Measurements from ENCODE around the gene PRAMEF18.
"Not testable (repeated sequence)": the region's sequence is repeated elsewhere in the genome, so short reads cannot be mapped to it uniquely, and the experiment has no call there.

The PRAMEF18 gene, protein sequence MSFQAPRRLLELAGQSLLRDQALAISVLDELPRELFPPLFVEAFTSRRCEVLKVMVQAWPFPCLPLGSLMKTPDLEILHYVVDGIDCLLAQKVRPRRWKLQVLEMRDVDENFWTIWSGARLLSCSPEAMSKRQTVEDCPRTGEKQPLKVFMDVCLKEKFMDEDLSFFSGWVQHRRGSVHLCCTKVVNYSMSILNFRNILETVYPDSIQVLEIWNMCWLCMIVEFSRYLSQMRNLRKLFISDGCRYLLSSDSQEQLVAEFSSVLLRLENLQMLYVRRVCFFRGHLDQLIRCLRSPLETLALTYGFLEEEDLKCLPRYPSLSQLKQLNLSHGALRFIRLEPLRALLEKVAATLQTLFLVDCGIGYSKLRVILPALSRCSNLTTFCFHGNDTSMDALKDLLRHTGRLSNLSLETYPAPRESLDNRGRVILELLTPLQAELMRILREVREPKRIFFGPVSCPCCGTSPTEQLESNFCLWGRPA

DNA sequence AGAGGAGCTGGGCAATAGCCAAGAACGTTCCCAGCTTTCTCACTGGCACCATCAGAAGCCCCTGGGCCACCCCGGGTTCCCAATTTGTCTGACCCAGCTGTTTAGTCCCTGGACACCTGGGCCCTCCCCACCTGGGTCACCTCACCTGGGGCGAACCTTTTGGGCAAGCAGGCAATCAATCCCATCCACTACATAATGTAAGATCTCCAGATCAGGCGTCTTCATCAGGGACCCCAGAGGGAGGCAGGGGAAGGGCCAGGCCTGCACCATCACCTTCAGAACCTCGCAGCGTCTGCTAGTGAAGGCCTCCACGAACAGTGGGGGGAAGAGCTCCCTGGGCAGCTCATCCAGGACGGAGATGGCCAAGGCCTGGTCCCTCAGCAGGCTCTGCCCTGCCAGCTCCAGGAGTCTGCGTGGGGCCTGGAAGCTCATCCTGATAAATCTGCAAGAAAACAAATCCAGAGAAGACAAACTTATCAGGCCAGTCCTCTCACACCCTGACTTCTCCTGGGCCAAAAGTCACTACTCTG is at the start of gene PRAMEF18:
Gene PRAMEF18 (minus strand): TSS at position 480 of the 530 bp plus-strand sequence. CDS start 48 bp downstream, at position 432.
- not testable (repeated sequence) for DNase-seq

DNA sequence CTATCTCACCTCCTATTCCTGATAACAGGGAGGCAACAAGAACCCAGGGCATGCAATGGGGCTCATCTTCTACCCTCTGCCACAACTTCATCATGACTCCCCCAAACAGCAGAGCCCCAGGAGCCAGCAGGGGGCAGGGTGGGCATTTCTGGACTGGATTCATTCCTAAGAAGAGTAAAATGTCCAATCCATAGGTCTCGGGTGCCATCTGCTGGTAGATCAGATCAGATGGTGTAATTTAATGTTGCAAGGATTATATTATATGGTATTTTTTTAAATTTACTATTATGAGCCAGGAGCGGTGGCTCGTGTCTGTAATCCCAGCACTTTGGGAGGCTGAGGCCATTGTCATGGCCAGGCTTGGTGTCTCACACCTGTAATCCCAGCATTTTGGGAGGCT is 39.2 kb upstream of the PRAMEF18 start:
- not testable (repeated sequence) for DNase-seq

DNA sequence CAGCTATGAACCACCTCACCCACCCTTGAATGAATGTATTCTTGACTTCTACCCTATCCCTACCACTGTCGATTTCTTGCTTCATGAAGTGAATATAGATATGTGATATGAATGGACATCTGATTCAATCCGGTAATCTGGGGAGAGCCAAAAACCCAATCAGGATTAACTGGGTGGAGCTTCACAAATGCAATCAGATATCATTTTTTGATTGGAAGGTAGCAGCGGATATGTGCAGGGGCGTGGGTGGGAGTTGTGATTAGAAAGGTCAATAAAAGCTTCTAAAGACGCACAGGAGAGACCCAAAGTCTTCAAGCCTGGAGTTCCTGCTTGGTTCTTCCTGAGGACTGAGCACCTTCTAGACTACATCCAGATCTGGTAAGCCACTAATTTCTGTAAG is 27.9 kb upstream of the PRAMEF18 start, which contains the start of gene PRAMEF5:
Gene PRAMEF5 (plus strand): TSS at position 301 of the 400 bp plus-strand sequence. CDS start 5,071 bp downstream, outside the sequence.
- not testable (repeated sequence) for DNase-seq

DNA sequence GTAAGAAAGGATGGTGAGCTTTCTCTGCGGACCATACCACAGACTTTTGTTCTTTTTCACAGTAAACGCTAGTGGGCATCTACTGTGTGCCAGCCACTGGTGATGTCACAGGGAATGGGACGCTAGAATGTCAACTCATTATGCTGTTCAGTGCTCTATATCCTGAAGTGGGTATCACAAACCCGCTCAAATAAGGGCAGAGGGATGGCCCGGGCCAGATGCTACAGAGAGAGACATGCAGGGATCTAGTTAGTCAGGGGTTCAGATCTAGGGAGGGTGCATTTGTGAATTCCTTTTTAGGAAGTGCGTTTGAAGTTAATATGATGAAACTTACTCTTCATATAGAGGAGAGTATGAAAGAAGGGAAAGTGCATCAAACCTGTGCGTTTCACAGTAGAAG is 21.2 kb upstream of the PRAMEF18 start:
- DNase-seq = not testable (repeated sequence)

DNA sequence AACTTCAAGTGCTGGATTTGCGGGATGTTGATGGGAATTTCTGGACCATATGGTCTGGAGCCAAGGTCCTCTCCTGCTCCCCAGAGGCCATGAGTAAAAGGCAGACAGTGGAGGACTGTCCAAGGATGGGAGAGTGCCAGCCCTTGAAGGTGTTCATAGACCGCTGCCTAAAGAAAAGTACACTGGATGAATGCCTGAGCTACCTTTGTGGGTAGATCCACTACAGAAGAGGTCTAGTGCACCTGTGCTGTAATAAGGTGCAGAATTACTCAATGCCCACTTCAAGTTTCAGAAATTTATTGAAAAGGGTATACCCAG is 20.6 kb upstream of the PRAMEF18 start:
- not testable (repeated sequence) for DNase-seq

DNA sequence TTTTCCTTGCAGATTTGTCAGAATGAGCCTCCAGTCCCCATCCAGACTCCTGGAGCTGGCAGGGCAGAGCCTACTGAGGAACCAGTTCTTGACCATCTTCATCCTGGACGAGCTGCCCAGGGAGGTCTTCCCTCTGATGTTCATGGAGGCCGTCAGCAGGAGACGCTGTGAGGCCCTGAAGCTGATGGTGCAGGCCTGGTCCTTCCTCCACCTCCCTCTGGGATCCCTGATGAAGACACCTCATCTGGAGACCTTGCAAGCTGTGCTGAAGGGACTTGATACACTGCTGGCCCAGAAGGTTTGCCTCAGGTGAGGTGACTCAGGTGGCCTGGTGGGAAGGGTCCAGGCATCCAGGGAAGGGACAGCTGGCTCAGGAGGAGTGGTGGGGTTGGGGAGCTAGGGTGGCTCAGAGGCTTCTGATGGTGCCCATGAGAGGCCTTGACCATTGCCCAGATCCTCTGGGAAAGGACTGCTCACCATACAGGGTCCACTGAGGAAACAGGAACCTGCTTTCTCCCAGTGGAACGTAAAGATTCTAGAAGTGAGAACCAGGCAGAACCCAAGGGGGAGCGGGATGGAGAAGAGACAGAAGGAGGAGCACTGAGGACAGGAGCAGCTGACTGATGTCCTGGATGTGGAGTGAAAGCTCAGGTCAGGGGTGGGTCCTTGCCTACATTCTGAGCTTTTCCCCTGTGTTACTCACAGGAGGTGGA is 20.0 kb upstream of the PRAMEF18 start:
- DNase-seq = not testable (repeated sequence)

DNA sequence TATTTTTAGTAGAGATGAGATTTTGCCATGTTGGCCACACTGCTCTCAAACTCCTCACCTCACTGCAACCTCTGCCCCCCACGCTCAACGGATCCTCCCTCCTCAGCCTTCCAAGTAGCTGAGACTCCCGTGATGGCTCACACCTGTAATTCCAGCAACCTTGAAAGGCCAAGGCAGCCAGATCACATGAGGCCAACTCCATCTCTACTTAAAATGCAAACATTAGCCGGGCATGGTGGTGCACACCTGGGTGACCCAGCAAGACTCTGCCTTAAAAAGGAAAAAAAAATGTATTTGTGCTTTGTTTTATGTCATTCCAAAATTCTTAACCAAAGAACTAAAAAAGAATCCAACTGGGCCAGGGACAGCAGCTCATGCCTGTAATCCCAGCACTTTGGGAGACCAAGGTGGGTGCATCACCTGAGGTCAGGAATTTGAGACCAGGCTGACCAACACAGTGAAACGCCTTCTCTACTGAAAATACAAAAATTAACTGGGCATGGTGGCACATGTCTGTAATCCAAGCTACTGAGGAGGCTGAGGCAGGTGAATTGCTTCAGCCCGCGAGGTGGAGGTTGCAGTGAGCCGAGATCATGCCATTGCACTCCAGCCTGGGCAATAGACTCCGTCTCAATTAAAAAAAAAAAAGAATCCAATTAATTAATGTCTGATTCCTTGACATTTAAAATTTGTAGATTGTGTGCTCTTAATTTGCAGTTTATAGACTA is 17.7 kb upstream of the PRAMEF18 start:
- DNase-seq = not testable (repeated sequence)

DNA sequence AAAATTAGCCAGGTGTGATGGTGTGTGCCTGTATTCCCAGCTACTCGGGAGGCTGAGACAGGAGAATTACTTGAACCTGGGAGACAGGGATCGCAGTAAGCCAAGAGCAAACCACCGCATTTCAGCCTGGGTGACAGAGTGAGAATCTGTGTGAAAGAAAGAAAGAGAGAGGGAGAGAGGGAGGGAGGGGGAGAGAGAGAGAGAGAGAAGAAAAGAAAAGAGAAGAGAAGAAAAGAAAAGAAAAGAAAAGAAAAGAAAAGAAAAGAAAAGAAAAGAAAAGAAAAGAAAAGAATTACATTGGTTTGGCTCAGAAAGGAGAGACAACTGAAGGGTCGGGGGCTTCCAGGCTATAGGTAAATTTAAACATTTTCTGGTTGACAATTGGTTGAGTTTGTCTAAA is 13.7 kb upstream of the PRAMEF18 start:
- not testable (repeated sequence) for DNase-seq

DNA sequence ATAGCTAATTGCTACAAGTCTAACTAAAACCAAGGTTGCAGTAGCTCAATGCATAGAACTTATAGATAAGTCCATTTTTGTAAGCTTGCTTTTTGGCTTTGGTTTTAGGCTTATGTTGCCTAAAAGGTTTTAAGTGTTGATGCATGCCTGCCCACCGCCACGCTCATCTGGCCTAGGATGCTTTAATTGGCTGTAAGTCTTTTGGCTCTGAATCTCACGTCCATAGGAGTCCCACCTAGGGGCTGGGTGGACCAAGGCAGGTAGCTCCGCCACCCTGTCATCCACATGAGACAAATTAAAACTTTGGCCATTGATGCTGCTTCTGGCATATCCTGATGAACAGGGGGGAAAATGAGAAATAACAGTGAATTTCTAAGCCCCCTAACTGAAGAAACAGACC is 11.6 kb upstream of the PRAMEF18 start:
- not testable (repeated sequence) for DNase-seq

DNA sequence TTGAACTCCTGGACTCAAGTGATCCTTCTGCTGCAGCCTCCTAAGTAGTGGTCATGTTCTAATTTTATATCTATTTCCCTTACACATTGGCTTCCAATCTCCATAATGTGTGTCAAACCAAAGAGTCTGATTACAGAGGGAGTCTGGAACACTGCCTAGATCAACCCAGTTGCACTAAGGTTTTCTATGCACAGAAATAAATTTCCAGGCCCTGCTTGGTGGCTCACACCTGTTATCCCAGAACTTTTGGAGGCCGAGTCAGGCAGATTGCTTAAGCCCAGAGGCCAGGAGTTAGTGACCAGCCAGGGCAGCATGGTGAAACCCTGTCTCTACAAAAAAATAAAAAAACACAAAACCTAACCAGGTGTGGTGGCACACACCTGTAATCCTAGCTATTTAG is 8.1 kb upstream of the PRAMEF18 start:
- not testable (repeated sequence) for DNase-seq

DNA sequence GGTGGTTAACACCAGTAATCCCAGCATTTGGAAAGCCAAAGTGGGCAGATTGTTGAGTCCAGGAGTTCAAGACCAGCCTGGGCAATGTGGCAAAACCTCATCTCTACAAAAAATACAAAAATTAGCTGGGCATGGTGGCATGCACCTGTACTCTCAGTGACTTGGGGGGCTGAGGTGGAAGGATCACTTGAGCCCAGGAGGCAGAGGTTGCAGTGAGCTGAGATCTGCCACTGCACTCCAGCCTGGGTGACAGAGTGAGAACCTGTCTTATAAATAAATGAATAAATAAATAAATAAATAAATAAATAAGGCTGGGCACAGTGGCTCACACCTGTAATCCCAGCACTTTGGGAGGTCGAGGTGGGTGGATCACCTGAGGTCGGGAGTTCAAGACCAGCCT is 6.1 kb upstream of the PRAMEF18 start:
- DNase-seq = not testable (repeated sequence)

DNA sequence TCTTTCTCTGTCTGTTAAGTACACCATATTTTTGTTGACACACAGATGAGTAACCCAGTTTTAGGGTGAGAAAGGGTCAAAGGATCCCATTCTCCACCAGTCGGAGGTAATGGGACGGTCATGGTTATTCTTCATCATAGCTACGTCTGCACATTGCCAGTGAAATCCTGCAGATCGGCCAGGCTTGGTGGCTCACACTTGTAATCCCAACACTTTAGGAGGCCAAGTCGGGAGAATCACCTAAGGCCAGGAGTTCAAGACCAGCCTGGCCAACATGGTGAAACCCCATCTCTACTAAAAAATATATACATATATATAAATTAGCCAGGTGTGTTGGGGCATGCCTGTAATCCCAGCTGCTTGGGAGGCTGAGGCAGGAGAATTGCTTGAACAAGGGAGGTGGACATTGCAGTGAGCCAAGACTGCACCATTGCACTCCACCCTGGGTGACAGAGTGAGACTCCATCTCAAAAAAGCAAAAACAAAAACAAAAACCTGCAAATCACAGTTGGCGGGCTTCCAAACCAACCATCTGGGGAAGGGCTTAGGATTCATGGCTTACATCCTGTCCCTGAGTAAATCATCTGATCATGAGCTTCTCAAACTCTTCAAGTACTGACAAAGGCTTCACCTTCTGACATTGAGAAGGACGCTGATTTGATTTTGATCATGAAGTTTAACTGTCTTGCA is 5.3 kb upstream of the PRAMEF18 start:
- not testable (repeated sequence) for DNase-seq

DNA sequence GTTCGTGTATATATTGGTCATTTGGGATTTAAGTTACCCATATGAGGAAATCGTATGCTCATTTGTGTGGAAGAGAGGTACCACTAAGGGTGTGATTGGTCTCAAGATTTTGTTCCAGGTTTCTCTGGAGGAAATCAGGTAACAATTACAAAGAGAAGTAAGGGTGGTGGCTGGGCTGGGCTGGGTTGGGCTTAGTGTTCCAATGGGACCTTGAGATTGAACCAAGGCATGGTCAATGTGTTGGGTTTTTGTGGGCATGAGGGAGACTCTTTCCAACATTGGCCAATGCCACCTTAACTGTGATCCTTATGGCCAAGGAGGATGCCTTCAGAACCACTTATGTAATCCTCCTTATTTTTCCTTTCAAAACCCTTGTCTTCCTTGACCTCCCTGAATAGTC is 4.6 kb upstream of the PRAMEF18 start:
- DNase-seq = not testable (repeated sequence)

DNA sequence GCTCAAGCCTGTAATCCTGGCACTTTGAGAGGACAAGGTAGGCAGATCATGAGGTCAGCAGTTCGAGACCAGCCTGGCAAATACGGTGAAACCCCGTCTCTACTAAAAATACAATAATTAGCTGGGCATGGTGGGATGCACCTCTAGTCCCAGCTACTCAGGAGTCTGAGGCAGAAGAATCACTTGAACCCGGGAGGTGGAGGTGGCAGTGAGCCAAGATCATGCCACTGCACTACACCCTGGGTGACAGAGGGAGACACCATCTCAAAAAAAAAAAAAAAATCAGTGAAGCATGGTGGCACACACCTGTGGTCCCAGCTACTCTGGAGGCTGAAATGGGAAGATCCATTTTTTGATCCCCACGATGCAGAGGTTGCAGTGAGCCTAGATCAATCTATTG is 4.1 kb upstream of the PRAMEF18 start:
- not testable (repeated sequence) for DNase-seq

DNA sequence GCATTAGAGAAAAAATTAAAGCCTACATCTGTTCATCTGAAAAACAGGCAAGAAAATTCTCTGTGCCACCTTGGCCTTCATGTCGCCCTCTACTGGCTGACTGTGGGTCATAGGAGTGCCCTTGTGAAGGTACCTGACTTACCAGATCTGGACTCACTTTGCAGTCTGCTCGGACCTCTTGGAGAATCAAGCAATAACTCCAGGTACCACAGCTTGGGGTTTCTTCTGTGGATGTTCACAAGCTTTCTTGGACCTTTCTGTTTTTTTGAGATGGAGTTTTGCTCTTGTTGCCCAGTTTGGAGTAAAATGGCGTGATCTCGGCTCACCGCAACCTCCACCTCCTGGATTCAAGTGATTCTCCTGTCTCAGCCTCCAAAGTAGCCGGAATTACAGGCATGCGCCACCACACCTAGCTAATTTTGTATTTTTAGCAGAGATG is 2.4 kb upstream of the PRAMEF18 start:
- DNase-seq = no peak

DNA sequence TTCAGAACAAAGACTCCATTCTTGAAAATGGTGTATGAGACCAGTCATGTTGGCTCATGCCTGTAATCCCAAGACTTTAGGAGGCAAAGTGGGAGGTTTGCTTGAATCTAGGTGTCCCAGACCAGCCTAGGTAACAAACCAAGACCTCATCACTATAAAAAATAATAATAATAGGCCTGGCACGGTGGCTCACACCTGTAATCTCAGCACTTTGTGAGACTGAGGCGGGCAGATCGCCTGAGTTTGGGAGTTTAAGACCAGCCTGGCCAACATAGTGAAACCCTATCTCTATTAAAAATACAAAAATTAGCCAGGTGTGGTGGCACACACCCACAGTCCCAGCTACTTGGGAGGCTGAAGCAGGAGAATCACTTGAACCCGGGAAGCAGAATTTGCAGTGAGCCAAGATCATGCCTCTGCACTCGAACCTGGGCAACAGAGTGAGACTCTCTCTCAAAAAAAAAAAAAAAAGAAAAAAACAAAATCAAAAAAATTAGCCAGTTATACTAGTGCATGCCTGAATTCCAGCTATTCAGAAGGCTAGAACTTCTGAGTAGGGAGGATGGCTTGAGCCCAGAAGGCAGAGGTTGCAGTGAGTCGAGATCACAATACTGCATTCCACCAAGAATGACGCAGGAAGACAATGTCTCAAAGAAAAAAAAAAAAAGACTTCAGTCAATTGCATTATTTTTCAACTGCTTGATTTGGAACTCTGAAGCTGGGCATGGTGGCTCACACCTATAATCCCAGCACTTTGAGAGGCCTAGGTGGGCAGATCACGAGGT is 1.5 kb upstream of the PRAMEF18 start:
- DNase-seq = not testable (repeated sequence)

DNA sequence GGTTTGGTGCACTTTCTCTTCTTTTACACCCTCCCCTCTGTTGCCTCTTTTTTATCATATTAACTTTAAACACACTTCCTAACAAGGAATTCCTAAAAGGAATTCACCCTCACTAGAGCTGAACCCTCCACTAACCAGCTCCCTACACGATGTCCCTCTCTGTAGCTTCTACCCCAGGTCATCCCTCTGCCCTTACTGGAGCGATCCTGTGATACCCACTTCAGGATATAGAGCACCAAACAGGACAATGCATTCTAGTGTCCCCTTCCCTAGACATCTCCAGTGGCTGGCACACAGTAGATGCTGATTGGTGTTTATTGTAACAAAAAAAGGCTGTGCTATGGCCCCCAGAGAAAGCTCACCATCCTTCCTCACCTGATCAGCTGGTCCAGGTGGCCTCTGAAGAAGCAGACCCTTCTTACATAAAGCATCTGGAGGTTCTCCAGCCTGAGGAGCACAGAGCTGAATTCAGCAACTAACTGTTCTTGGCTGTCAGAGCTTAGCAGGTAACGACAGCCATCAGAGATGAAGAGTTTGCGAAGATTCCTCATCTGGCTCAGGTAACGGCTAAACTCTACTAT is 1.4 kb downstream of the PRAMEF18 start:
- no peak for DNase-seq

DNA sequence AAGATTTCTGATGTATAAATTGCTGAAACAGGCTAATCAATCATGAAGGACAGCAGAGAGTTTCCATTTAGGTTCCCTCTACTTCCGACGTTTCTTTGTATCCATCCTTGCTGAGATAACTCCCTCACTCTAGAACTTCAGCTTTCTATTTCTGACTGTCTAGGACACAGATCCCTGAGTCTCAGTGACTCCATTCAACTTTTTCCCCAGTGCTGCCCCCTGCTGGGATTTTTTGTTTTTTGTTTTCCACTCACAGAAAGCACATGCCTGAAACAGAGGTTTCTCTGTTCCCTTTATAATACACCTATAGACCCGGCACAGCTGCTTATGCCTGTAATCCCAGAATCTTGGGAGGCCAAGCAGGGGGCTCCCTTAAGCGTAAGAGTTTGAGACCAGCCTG is 3.2 kb downstream of the PRAMEF18 start:
- DNase-seq = not testable (repeated sequence)

DNA sequence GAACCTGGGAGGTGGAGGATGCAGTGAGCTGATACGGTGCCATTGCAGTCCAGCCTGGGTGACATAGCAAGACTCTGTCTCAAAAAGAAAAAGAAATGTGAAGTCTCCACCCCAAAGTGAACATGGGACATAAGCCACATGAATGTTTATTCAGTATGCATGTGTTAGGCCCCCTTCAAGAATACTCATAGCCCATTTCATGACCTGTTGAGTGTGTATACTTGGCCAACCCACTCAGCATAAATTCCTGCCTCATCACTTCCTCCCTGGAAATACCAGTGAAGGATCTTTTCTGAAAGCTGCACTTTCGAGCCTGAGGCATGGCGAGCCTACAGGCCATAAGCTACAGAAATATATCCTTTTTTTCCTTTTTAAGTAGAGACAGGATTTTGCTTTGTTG is 6.8 kb downstream of the PRAMEF18 start:
- DNase-seq = not testable (repeated sequence)

DNA sequence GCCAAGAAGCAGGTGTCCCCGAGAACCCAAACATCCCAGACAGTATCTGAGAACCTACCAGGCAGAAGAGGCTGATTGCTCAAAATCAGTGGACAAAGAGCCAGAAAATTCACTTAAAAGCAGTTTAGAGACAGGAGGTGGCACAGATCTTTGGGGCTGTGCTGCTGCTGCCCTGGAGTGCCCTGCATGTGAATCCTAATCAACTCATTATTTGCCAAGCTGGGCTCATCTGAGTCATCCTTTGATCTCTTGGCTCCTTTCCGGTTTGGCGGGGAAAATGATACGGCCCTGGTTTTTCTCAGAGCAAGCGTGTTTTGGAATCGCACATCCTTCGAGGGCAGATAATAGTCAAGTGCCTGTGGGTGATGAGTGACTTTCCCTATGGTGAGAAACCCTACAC is 9.3 kb downstream of the PRAMEF18 start:
- not testable (repeated sequence) for DNase-seq

DNA sequence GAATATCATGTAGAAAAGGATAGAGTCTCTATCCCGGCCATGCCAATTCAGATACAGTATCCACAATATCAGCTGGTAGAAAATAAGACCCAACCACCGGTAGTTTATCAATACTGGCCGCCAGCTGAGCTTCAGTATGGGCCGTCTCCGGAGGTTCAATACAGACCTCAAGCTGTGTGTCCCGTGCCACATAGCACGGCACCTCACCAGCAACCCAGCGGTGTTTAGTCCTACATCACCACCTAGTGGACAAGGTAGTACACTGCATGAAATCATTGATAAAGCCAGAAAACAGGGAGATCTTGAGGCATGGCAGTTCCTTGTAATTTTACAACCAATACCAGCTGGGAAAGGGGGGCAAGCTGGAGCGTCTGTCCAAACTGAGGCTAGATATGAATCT is 17.2 kb downstream of the PRAMEF18 start:
- not testable (repeated sequence) for DNase-seq
